H9 (cell line): ENCODE results near the gene ALDH6A1. TPM values are rescaled to one million over a fixed set of nuclear protein-coding genes. Genes with fewer than 3 reads are reported as not detected.

Source experiments
- DNase-seq: peaks from one replicate; pipeline ENCODE4 v3.0.0-alpha.2; 2017
- H2AFZ ChIP-seq: one replicate; pipeline ENCODE4 v1.6.1; 2013; ENCODE audit warnings: mild to moderate bottlenecking, low read length, control low read depth, moderate library complexity
- H2AK5ac ChIP-seq: 2 replicates; pipeline ENCODE4 v1.6.1; 2013; ENCODE audit warnings: low read length, control low read depth, mixed read lengths; ENCODE audit not compliant: insufficient read length
- H2BK120ac ChIP-seq: one replicate; pipeline ENCODE4 v1.6.1; 2013; ENCODE audit warnings: low read depth, mild to moderate bottlenecking, low read length, control low read depth, inconsistent platforms; ENCODE audit not compliant: poor library complexity, severe bottlenecking
- H2BK12ac ChIP-seq: 2 replicates; pipeline ENCODE4 v1.6.1; 2013; ENCODE audit warnings: low read length, control low read depth, mixed read lengths, low read depth; ENCODE audit not compliant: insufficient read length
- H2BK15ac ChIP-seq: 2 replicates; pipeline ENCODE4 v1.6.1; 2013; ENCODE audit warnings: low read depth, low read length, control low read depth
- H2BK20ac ChIP-seq: one replicate; pipeline ENCODE4 v1.6.1; 2013; ENCODE audit warnings: low read depth, mild to moderate bottlenecking, low read length, control low read depth, inconsistent platforms; ENCODE audit not compliant: poor library complexity, severe bottlenecking
- H2BK5ac ChIP-seq: 2 replicates; pipeline ENCODE4 v1.6.1; 2013; ENCODE audit warnings: low read length, control low read depth, mixed read lengths; ENCODE audit not compliant: insufficient read length
- H3K14ac ChIP-seq: 2 replicates; pipeline ENCODE4 v1.6.1; 2013; ENCODE audit warnings: low read length, control low read depth; ENCODE audit not compliant: insufficient read depth
- H3K18ac ChIP-seq: 2 replicates; pipeline ENCODE4 v1.6.1; 2013; ENCODE audit warnings: low read depth, mild to moderate bottlenecking, mixed read lengths, low read length, control low read depth; ENCODE audit not compliant: insufficient read length
- H3K23ac ChIP-seq: 2 replicates; pipeline ENCODE4 v1.6.1; 2013; ENCODE audit warnings: low read length, control low read depth, mixed read lengths, low read depth; ENCODE audit not compliant: insufficient read length
- H3K23me2 ChIP-seq: 2 replicates; pipeline ENCODE4 v1.6.1; 2013; ENCODE audit warnings: low read depth, mild to moderate bottlenecking, mixed read lengths, low read length, control low read depth; ENCODE audit not compliant: insufficient read length, poor library complexity, severe bottlenecking
- H3K27ac ChIP-seq: 2 replicates; pipeline ENCODE4 v1.5.1; 2013; ENCODE audit warnings: low read length, control low read depth, mixed read lengths, low read depth; ENCODE audit not compliant: insufficient read length
- H3K27me3 ChIP-seq: 2 replicates; pipeline ENCODE4 v1.6.1; 2013; ENCODE audit warnings: low read length, control low read depth, inconsistent platforms; ENCODE audit not compliant: insufficient read depth
- H3K4ac ChIP-seq: 2 replicates; pipeline ENCODE4 v1.6.1; 2013; ENCODE audit warnings: low read depth, mild to moderate bottlenecking, control low read depth, inconsistent platforms, low read length, moderate library complexity
- H3K4me1 ChIP-seq: 2 replicates; pipeline ENCODE4 v1.6.1; 2013; ENCODE audit warnings: low read length, control low read depth, inconsistent platforms; ENCODE audit not compliant: insufficient read depth
- H3K4me2 ChIP-seq: 2 replicates; pipeline ENCODE4 v1.6.1; 2013; ENCODE audit warnings: low read length, control low read depth, mixed read lengths; ENCODE audit not compliant: insufficient read length, insufficient read depth
- H3K56ac ChIP-seq: 2 replicates; pipeline ENCODE4 v1.6.1; 2013; ENCODE audit warnings: low read depth, mild to moderate bottlenecking, mixed read lengths, low read length, control low read depth; ENCODE audit not compliant: insufficient read length
- H3K79me1 ChIP-seq: 2 replicates; pipeline ENCODE4 v1.6.1; 2013; ENCODE audit warnings: low read depth, mild to moderate bottlenecking, moderate library complexity, low read length, control low read depth, inconsistent platforms; ENCODE audit not compliant: insufficient read depth, poor library complexity, severe bottlenecking
- H3K79me2 ChIP-seq: 2 replicates; pipeline ENCODE4 v1.6.1; 2013; ENCODE audit warnings: low read length, control low read depth, inconsistent platforms; ENCODE audit not compliant: insufficient read depth
- H3K9ac ChIP-seq: 2 replicates; pipeline ENCODE4 v1.6.1; 2013; ENCODE audit warnings: low read length, control low read depth, mixed read lengths; ENCODE audit not compliant: insufficient read length; ENCODE audit errors: extremely low read depth
- H3K9me3 ChIP-seq: one replicate; pipeline ENCODE4 v1.6.1; 2013; ENCODE audit warnings: low read depth, low read length, inconsistent platforms; ENCODE audit not compliant: control insufficient read depth
- H3T11ph ChIP-seq: one replicate; pipeline ENCODE4 v1.6.1; 2013; ENCODE audit warnings: mild to moderate bottlenecking, low read length, control low read depth, inconsistent platforms
- H4K20me1 ChIP-seq: one replicate; pipeline ENCODE4 v1.6.1; 2013; ENCODE audit not compliant: control insufficient read depth, insufficient read length, insufficient read depth
- H4K5ac ChIP-seq: 2 replicates; pipeline ENCODE4 v1.6.1; 2013; ENCODE audit warnings: low read depth, mild to moderate bottlenecking, mixed read lengths, low read length, control low read depth; ENCODE audit not compliant: insufficient read length
- H4K8ac ChIP-seq: replicated peaks from 2 replicates; pipeline ENCODE4 v1.6.1; 2013; ENCODE audit warnings: low read length, control low read depth, mixed read lengths, low read depth; ENCODE audit not compliant: insufficient read length
- H4K91ac ChIP-seq: 2 replicates; pipeline ENCODE4 v1.6.1; 2013; ENCODE audit warnings: low read depth, mild to moderate bottlenecking, moderate library complexity, mixed read lengths, low read length, control low read depth; ENCODE audit not compliant: insufficient read length
- H3K27ac Mint-ChIP-seq, 3 experiments: 2 replicates in 2 of 3; 3 replicates in 1 of 3; pipeline ENCODE4 v1.8.0; 2020 to 2021; ENCODE audit warnings: mixed read lengths in 3 of 3, mild to moderate bottlenecking in 1 of 3, moderate library complexity in 1 of 3
- H3K27me3 Mint-ChIP-seq: 2 replicates; pipeline ENCODE4 v1.8.0; 2021; ENCODE audit warnings: low read depth, mild to moderate bottlenecking, moderate library complexity, mixed read lengths
- H3K36me3 Mint-ChIP-seq, 3 experiments: 2 replicates in 2 of 3; 3 replicates in 1 of 3; pipeline ENCODE4 v1.8.0; 2020 to 2021; ENCODE audit warnings: low read depth in 3 of 3, mixed read lengths in 3 of 3; ENCODE audit not compliant: insufficient read depth in 1 of 3
- H3K4me1 Mint-ChIP-seq, 2 experiments: 2 replicates each; pipeline ENCODE4 v1.8.0; 2020; ENCODE audit warnings: mixed read lengths in 2 of 2
- H3K4me3 Mint-ChIP-seq, 2 experiments: 2 replicates in 1 of 2; 3 replicates in 1 of 2; pipeline ENCODE4 v1.8.0; 2020 to 2021; ENCODE audit warnings: mild to moderate bottlenecking in 2 of 2, mixed read lengths in 2 of 2, moderate library complexity in 1 of 2
- H3K9me3 Mint-ChIP-seq, 2 experiments: 2 replicates in 1 of 2; 3 replicates in 1 of 2; pipeline ENCODE4 v1.8.0; 2020; ENCODE audit warnings: mild to moderate bottlenecking in 2 of 2, mixed read lengths in 2 of 2, moderate library complexity in 1 of 2
- WGBS: extraction: QIAGEN DNeasy Blood & Tissue Kit; methylation state at CpG from one replicate; pipeline ENCODE4 v1.1.7; 2013; ENCODE audit warnings: missing lambda C conversion rate, low lambda C conversion rate, mixed read lengths; ENCODE audit not compliant: insufficient read length; ENCODE audit errors: extremely low coverage; 5-methylcytosine and 5-hydroxymethylcytosine counted together
- total RNA-seq: library from RNA; stranded (reverse); gene quantifications from 2 replicates; pipeline ENCODE4 v1.2.1, GENCODE V29; 2021
- TF ChIP-seq, protein P1 (sequence below): fragments of 200-600 bp; sonication (generic); conservative IDR thresholded peaks from 3 replicates; pipeline ENCODE4 v1.8.0; 2021; ENCODE audit warnings: antibody characterized with exemption, mild to moderate bottlenecking

The ALDH6A1 gene
- total RNA-seq, 1 experiment from 2014 or later = 37.8 TPM

DNA sequence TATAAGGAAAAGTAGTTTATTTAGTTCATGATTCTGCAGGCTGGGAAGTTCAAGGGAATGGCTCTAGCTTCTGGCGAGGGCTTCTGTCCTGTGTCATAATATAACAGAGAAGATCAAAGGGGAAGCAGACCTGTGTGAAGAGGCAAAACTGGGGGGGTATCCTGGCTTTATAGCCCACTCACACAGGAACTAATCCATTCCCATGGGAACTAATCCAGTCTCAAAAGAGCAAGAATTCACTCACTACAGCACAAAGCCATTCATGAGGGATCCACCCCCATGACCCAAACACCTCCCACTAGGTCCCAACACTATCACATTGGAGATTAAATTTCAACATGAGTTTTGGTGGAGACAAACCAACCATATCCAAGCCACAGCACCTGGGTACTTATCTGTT is 6.9 kb downstream of the ALDH6A1 start:
- Mint-ChIP-seq H3K9me3 (no peaks in the 10 kb centered on the region), H3K36me3 (peaks cover 0 to 8% (median 2%) of the 10 kb centered on the region in 3 experiments; a peak in 4 of 7 replicates), H3K27me3 (no peaks in the 10 kb centered on the region), H3K27ac (no peak overlapping the region), H3K4me3 (no peak overlapping the region), H3K4me1 (no peaks in the 10 kb centered on the region)
- Histone ChIP-seq H3K79me1 (no peaks in the 10 kb centered on the region), H2AFZ (no peak overlapping the region), H2AK5ac (no peak overlapping the region), H3K27ac (no peak overlapping the region), H2BK5ac (no peak overlapping the region), H2BK20ac (no peak overlapping the region), H4K8ac (no peak overlapping the region), H3K27me3 (no peaks in the 10 kb centered on the region), H3K18ac (no peak overlapping the region), H4K91ac (no peak overlapping the region), H3K56ac (no peak overlapping the region), H2BK120ac (no peak overlapping the region), H3K79me2 (no peaks in the 10 kb centered on the region), H2BK15ac (no peak overlapping the region), H3K4ac (no peak overlapping the region), H3K23ac (no peak overlapping the region), H3K4me1 (no peaks in the 10 kb centered on the region), H3K9ac (no peak overlapping the region), H3K14ac (no peak overlapping the region), H2BK12ac (no peak overlapping the region), H3K9me3 (no peaks in the 10 kb centered on the region), H4K20me1 (no peaks in the 10 kb centered on the region), H4K5ac (no peak overlapping the region), H3K4me2 (no peak overlapping the region), H3T11ph (no peak overlapping the region), H3K23me2 (no peaks in the 10 kb centered on the region)
- no peak for DNase-seq
- TF ChIP-seq, protein P1, sequence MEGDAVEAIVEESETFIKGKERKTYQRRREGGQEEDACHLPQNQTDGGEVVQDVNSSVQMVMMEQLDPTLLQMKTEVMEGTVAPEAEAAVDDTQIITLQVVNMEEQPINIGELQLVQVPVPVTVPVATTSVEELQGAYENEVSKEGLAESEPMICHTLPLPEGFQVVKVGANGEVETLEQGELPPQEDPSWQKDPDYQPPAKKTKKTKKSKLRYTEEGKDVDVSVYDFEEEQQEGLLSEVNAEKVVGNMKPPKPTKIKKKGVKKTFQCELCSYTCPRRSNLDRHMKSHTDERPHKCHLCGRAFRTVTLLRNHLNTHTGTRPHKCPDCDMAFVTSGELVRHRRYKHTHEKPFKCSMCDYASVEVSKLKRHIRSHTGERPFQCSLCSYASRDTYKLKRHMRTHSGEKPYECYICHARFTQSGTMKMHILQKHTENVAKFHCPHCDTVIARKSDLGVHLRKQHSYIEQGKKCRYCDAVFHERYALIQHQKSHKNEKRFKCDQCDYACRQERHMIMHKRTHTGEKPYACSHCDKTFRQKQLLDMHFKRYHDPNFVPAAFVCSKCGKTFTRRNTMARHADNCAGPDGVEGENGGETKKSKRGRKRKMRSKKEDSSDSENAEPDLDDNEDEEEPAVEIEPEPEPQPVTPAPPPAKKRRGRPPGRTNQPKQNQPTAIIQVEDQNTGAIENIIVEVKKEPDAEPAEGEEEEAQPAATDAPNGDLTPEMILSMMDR = no peak
- WGBS = no CpG with 5 or more reads among the region's 1 CpG
